HepG2 (cell line): ENCODE data around the gene ZNF217. TPM values are rescaled to one million over a fixed set of nuclear protein-coding genes. Genes with fewer than 3 reads are reported as not detected.
A peak's percentile ranks its signal among the peaks of the same experiment; 100 is the strongest.

Experiments used
- ARHGAP35 ChIP-seq: sonication (generic); formaldehyde crosslinking; IDR thresholded peaks from 2 replicates; pipeline ENCODE4 v1.9.0; 2022; ENCODE audit warnings: mild to moderate bottlenecking, inconsistent platforms, moderate library complexity, missing genetic modification reagents, borderline replicate concordance
- ARID5B ChIP-seq: IDR thresholded peaks from 2 replicates; pipeline ENCODE4 v1.4.0; 2020; ENCODE audit warnings: mild to moderate bottlenecking, missing genetic modification reagents
- BHLHE40 ChIP-seq: IDR thresholded peaks from 2 replicates; pipeline ENCODE4 v1.6.1; 2011; ENCODE audit warnings: low read length, improper control_type of control experiment
- EP300 ChIP-seq, 3 experiments: sonication (generic) in 1 of 3; formaldehyde crosslinking in 1 of 3; IDR thresholded peaks; 2 replicates each; pipeline versions ENCODE4 v1.5.1 to v1.6.1; 2011 to 2020; ENCODE audit warnings: low read depth in 2 of 3, low read length in 2 of 3, borderline replicate concordance in 1 of 3, improper control_type of control experiment in 1 of 3, mild to moderate bottlenecking in 1 of 3, missing genetic modification reagents in 1 of 3, moderate library complexity in 1 of 3
- ESRRA ChIP-seq: sonication (generic); formaldehyde crosslinking; IDR thresholded peaks from 2 replicates; pipeline ENCODE4 v1.5.1; 2020; ENCODE audit warnings: mild to moderate bottlenecking, low read depth, missing genetic modification reagents
- FOXP1 ChIP-seq, 2 experiments: fragments of 450-650 bp in 1 of 2; IDR thresholded peaks; 2 replicates each; pipeline ENCODE4 v1.6.1; 2017 to 2018; ENCODE audit warnings: antibody characterized with exemption in 1 of 2
- GATAD2A ChIP-seq: IDR thresholded peaks from 2 replicates; pipeline ENCODE4 v1.6.1; 2016
- NFE2 ChIP-seq: sonication (generic); formaldehyde crosslinking; IDR thresholded peaks from 2 replicates; pipeline ENCODE4 v1.4.0; 2020; ENCODE audit warnings: missing genetic modification reagents
- PRDM15 ChIP-seq: sonication (generic); formaldehyde crosslinking; IDR thresholded peaks from 2 replicates; pipeline ENCODE4 v1.4.0; 2020; ENCODE audit warnings: missing genetic modification reagents
- SALL1 ChIP-seq: sonication (generic); formaldehyde crosslinking; IDR thresholded peaks from 2 replicates; pipeline ENCODE4 v1.8.0; 2022; ENCODE audit warnings: mild to moderate bottlenecking, missing genetic modification reagents
- SAP130 ChIP-seq: IDR thresholded peaks from 2 replicates; pipeline ENCODE4 v1.6.1; 2016; ENCODE audit warnings: low read depth
- TBP ChIP-seq: sonication (generic); formaldehyde crosslinking; IDR thresholded peaks from 2 replicates; pipeline ENCODE4 v1.5.0; 2020; ENCODE audit warnings: missing genetic modification reagents
- THYN1 ChIP-seq: sonication (generic); formaldehyde crosslinking; IDR thresholded peaks from 2 replicates; pipeline ENCODE4 v1.8.1; 2023; ENCODE audit warnings: low read depth, mild to moderate bottlenecking, moderate library complexity, missing genetic modification reagents, borderline replicate concordance
- USF2 ChIP-seq, 2 experiments: sonication (generic) in 1 of 2; formaldehyde crosslinking in 1 of 2; IDR thresholded peaks; 2 replicates each; pipeline versions ENCODE4 v1.5.1 to v1.6.1; 2011 to 2020; ENCODE audit warnings: borderline replicate concordance in 1 of 2, low read depth in 1 of 2, low read length in 1 of 2, mild to moderate bottlenecking in 1 of 2, missing genetic modification reagents in 1 of 2, moderate library complexity in 1 of 2
- ZFP90 ChIP-seq: sonication (generic); formaldehyde crosslinking; IDR thresholded peaks from 2 replicates; pipeline ENCODE4 v1.8.0; 2022; ENCODE audit warnings: missing genetic modification reagents, mild to moderate bottlenecking, inconsistent platforms, borderline replicate concordance
- ZMYM3 ChIP-seq: sonication (generic); formaldehyde crosslinking; IDR thresholded peaks from 2 replicates; pipeline ENCODE4 v1.5.1; 2020; ENCODE audit warnings: mild to moderate bottlenecking, missing genetic modification reagents
- ZNF143 ChIP-seq: sonication (generic); formaldehyde crosslinking; IDR thresholded peaks from 2 replicates; pipeline ENCODE4 v1.4.0; 2020; ENCODE audit warnings: missing genetic modification reagents
- ZNF704 ChIP-seq: sonication (generic); formaldehyde crosslinking; IDR thresholded peaks from 2 replicates; pipeline ENCODE4 v1.8.1; 2023; ENCODE audit warnings: mild to moderate bottlenecking, inconsistent platforms, moderate library complexity, missing genetic modification reagents, borderline replicate concordance
- polyA plus RNA-seq, 8 experiments: library from polyadenylated mRNA; depleted of rRNA in 3 of 8; stranded (reverse) in 7 of 8; unstranded in 1 of 8; fragments of >200 nt; fragmentation: Illumina TruSeq in 4 of 8; extraction: Trizol in 4 of 8; gene quantifications; 2 replicates each; pipeline versions ENCODE4 v1.2.1 to v1.2.3, GENCODE V29; 2011 to 2016; ENCODE audit warnings: low read depth in 4 of 8, missing spikeins in 1 of 8, mixed read lengths in 1 of 8; ENCODE audit not compliant: insufficient read depth in 1 of 8
- total RNA-seq, 5 experiments: library from RNA; depleted of rRNA; stranded (reverse); fragments of >200 nt; fragmentation: Illumina TruSeq; extraction: Trizol; gene quantifications; 2 replicates each; pipeline ENCODE4 v1.2.3, GENCODE V29; 2016; ENCODE audit warnings: low read depth in 1 of 5

The ZNF217 gene
- total and polyA plus RNA-seq, 2 of the 13 experiments (the other 11 are each of a cell fraction or from before 2014, with no cell fraction given) = 22.3 to 29.8 TPM

GRCh38 chr20:53517146-53517545 lies 76.5 kb downstream of the ZNF217 start (continued):
- peak; percentile 74 for TF ChIP-seq USF2 (IDR thresholded peaks at IDR 0.05; ENCODE audit: low read depth, low read length)
- TF ChIP-seq USF2 (CRISPR knock-in tag; IDR thresholded peaks at IDR 0.05; ENCODE audit: borderline replicate concordance) = peak; percentile 81; the same call in 1 of the 2 replicates
- no peak for TF ChIP-seq THYN1 (CRISPR knock-in tag)
- TF ChIP-seq ZNF143 (CRISPR knock-in tag) = no peak
- TF ChIP-seq FOXP1 (IDR thresholded peaks at IDR 0.05) = no peak
- peak; percentile 46; the same call in 1 of the 2 replicates for TF ChIP-seq FOXP1 (CRISPR knock-in tag; IDR thresholded peaks at IDR 0.05)
- TF ChIP-seq ZFP90 (CRISPR knock-in tag) = no peak
- no peak for TF ChIP-seq ZMYM3 (CRISPR knock-in tag)
- TF ChIP-seq SAP130 = peak; percentile 28; the same call in 1 of the 2 replicates
- TF ChIP-seq EP300 (IDR thresholded peaks at IDR 0.05; ENCODE audit: low read depth in 2 of 2, low read length in 2 of 2) = no peak
- no peak for TF ChIP-seq EP300 (CRISPR knock-in tag; IDR thresholded peaks at IDR 0.05; ENCODE audit: borderline replicate concordance)
- no peak for TF ChIP-seq NFE2 (CRISPR knock-in tag)
- TF ChIP-seq ARID5B = 0 out of 2 replicates have a peak, but pooled peaks have one; percentile 20
- 0 out of 2 replicates have a peak, but pooled peaks have one; percentile 27 for TF ChIP-seq ARHGAP35 (CRISPR knock-in tag)
- TF ChIP-seq ZNF704 (CRISPR knock-in tag) = no peak
- TF ChIP-seq BHLHE40 = peak; percentile 94
- no peak for TF ChIP-seq PRDM15 (CRISPR knock-in tag)
- TF ChIP-seq TBP (CRISPR knock-in tag) = no peak
- no peak for TF ChIP-seq ESRRA (CRISPR knock-in tag)
- peak; percentile 22; the same call in 1 of the 2 replicates for TF ChIP-seq GATAD2A (CRISPR knock-in tag)
- 0 out of 2 replicates have a peak, but pooled peaks have one; percentile 22 for TF ChIP-seq SALL1 (CRISPR knock-in tag)
